Chondrocyte (in vitro differentiated cells): ENCODE results near the gene ZNRF1. TPM values are rescaled to one million over a fixed set of nuclear protein-coding genes. Genes with fewer than 3 reads are reported as not detected.
A peak's percentile ranks its signal among the peaks of the same experiment; 100 is the strongest.

ENCODE experiments used
- DNase-seq: peaks from one replicate; pipeline ENCODE4 v3.0.0; 2021; ENCODE audit warnings: mixed read lengths, low spot score
- H3K27ac Mint-ChIP-seq: one replicate; pipeline ENCODE4 v1.8.0; 2021; ENCODE audit warnings: mild to moderate bottlenecking, moderate library complexity, mixed read lengths; ENCODE audit not compliant: unreplicated experiment
- H3K27me3 Mint-ChIP-seq: 2 replicates; pipeline ENCODE4 v1.8.0; 2021; ENCODE audit warnings: low read depth, mixed read lengths
- H3K36me3 Mint-ChIP-seq: 2 replicates; pipeline ENCODE4 v1.8.0; 2021; ENCODE audit warnings: low read depth, mixed read lengths
- H3K4me1 Mint-ChIP-seq: 2 replicates; pipeline ENCODE4 v1.8.0; 2021; ENCODE audit warnings: low read depth, mild to moderate bottlenecking, mixed read lengths
- H3K4me3 Mint-ChIP-seq: one replicate; pipeline ENCODE4 v1.8.0; 2021; ENCODE audit warnings: mild to moderate bottlenecking, moderate library complexity, mixed read lengths; ENCODE audit not compliant: unreplicated experiment
- H3K9me3 Mint-ChIP-seq: 2 replicates; pipeline ENCODE4 v1.8.0; 2021; ENCODE audit warnings: low read depth, mixed read lengths
- CTCF ChIP-seq: fragments of 200-600 bp; sonication (generic); IDR thresholded peaks from 2 replicates; pipeline ENCODE4 v1.5.0; 2021; ENCODE audit warnings: antibody characterized with exemption, mild to moderate bottlenecking, moderate library complexity
- total RNA-seq: library from RNA; stranded (reverse); gene quantifications from 3 replicates; pipeline ENCODE4 v1.2.1, GENCODE V29; 2021

Gene ZNRF1
- total RNA-seq, 1 donor from 2014 or later = 22.7 TPM

GRCh38 chr16:75042426-75043174 lies 43.8 kb downstream of the ZNRF1 start:
- peaks cover 6% of the 10 kb centered on the region for H3K9me3 Mint-ChIP-seq
- no peak overlapping the region for H3K4me3 Mint-ChIP-seq
- H3K4me1 Mint-ChIP-seq = peaks cover 23% of the 10 kb centered on the region
- DNase-seq = no peak
- H3K27ac Mint-ChIP-seq = no peak overlapping the region
- H3K36me3 Mint-ChIP-seq = peaks cover 2% of the 10 kb centered on the region
- no peaks in the 10 kb centered on the region for H3K27me3 Mint-ChIP-seq
- TF ChIP-seq CTCF = no peak

GRCh38 chr16:75043175-75043895 lies 44.5 kb downstream of the ZNRF1 start:
- H3K36me3 Mint-ChIP-seq = no peaks in the 10 kb centered on the region
- no peaks in the 10 kb centered on the region for H3K27me3 Mint-ChIP-seq
- peaks cover 17% of the 10 kb centered on the region for H3K4me1 Mint-ChIP-seq
- H3K27ac Mint-ChIP-seq = no peak overlapping the region
- no peak for TF ChIP-seq CTCF
- no peaks in the 10 kb centered on the region for H3K9me3 Mint-ChIP-seq
- no peak for DNase-seq
- H3K4me3 Mint-ChIP-seq = no peak overlapping the region

- peaks cover 11% of the 10 kb centered on the region for H3K4me1 Mint-ChIP-seq
- H3K4me3 Mint-ChIP-seq = no peak overlapping the region
- no peaks in the 10 kb centered on the region for H3K9me3 Mint-ChIP-seq
- DNase-seq = no peak
- H3K27me3 Mint-ChIP-seq = no peaks in the 10 kb centered on the region
- peak overlapping the region; percentile 30 for H3K27ac Mint-ChIP-seq
- no peak for TF ChIP-seq CTCF
- H3K36me3 Mint-ChIP-seq = no peaks in the 10 kb centered on the region
Measured at GRCh38 chr16:75044800-75045361, 46.1 kb downstream of the ZNRF1 start.

- no peaks in the 10 kb centered on the region for H3K9me3 Mint-ChIP-seq
- peaks cover 11% of the 10 kb centered on the region for H3K4me1 Mint-ChIP-seq
- H3K27ac Mint-ChIP-seq = no peak overlapping the region
- H3K36me3 Mint-ChIP-seq = no peaks in the 10 kb centered on the region
- TF ChIP-seq CTCF = no peak
- H3K4me3 Mint-ChIP-seq = no peak overlapping the region
- H3K27me3 Mint-ChIP-seq = no peaks in the 10 kb centered on the region
- DNase-seq = no peak
Measured at GRCh38 chr16:75045424-75045823, 46.6 kb downstream of the ZNRF1 start.

GRCh38 chr16:75048054-75048453 lies 49.2 kb downstream of the ZNRF1 start:
- Mint-ChIP-seq H3K27ac (no peak overlapping the region), H3K4me3 (no peak overlapping the region), H3K4me1 (peaks cover 11% of the 10 kb centered on the region), H3K9me3 (no peaks in the 10 kb centered on the region), H3K27me3 (no peaks in the 10 kb centered on the region), H3K36me3 (no peaks in the 10 kb centered on the region)
- no peak for TF ChIP-seq CTCF
- DNase-seq = no peak
